NCI-H2171 treated with DMSO at 0.1 percent for 48 hours (cell line): ENCODE results near the gene METRN.
A peak's percentile ranks its signal among the peaks of the same experiment; 100 is the strongest.

Experiments used
- DNase-seq: peaks from one replicate; lab custom pipeline; 2025; lab: John Stamatoyannopoulos, UW

METRN gene

DNA sequence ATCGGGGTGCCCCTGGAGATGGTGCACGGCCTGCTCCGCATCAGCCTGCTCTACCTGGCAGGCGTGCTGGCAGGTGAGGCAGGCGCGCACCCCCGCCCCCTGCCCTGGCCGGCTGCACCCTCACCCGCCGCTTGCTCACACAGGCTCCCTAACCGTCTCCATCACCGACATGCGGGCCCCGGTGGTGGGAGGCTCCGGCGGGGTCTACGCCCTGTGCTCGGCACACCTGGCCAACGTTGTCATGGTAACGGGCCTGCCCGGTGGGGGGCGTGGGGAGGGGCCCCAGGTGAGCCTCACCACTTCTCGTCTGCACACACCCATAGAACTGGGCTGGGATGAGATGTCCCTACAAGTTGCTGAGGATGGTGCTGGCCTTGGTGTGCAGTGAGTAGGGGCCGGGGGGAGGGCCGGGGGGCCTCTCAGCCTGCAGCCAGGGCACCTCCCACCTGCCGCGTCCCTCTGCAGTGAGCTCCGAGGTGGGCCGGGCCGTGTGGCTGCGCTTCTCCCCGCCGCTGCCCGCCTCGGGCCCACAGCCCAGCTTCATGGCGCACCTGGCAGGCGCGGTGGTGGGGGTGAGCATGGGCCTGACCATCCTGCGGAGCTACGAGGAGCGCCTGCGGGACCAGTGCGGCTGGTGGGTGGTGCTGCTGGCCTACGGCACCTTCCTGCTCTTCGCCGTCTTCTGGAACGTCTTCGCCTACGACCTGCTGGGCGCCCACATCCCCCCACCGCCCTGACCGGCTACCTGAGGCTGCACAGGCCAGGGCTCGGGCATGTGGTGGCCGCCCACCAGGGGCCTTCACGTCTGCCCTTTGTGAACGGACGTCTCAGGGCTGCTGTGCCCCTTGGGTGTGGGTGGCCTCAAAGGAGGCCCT, 37.4 kb upstream of the METRN start:
- no peak for DNase-seq

DNA sequence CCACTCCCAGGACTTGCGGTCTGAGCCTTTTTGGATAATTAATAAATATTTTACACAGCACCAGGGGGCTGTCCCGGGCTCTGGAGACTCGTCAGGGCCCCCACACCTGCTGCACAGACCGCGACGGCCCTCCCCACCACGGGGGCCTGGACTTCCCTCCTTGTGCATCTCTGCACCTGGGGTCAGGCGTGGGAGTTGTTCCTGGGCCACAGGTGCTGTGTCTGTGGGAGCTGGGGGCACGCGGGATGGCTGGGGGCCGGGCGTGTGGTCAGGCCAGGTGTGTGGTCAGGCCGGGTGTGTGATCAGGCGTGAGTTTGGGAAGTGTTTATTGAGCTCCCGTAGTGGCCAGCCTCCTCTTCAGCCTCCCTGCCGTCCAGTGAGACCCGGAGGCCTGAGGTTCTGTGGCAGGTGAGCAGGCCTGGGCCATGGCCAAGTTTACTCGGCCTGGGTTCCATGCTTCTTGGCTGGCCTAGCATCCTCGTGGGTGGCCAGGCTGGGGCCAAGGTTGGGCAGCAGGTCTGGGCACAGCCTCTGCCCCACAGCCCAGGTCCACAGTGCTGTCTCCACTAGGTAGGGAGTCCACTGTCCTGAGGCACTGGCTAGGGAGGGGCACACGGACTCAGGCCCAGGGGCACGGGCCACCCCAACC, 36.6 kb upstream of the METRN start:
- DNase-seq, result no peak

GRCh38 chr16:678858-679813, 35.8 kb upstream of the METRN start:
- DNase-seq, result peak; percentile 82

DNA sequence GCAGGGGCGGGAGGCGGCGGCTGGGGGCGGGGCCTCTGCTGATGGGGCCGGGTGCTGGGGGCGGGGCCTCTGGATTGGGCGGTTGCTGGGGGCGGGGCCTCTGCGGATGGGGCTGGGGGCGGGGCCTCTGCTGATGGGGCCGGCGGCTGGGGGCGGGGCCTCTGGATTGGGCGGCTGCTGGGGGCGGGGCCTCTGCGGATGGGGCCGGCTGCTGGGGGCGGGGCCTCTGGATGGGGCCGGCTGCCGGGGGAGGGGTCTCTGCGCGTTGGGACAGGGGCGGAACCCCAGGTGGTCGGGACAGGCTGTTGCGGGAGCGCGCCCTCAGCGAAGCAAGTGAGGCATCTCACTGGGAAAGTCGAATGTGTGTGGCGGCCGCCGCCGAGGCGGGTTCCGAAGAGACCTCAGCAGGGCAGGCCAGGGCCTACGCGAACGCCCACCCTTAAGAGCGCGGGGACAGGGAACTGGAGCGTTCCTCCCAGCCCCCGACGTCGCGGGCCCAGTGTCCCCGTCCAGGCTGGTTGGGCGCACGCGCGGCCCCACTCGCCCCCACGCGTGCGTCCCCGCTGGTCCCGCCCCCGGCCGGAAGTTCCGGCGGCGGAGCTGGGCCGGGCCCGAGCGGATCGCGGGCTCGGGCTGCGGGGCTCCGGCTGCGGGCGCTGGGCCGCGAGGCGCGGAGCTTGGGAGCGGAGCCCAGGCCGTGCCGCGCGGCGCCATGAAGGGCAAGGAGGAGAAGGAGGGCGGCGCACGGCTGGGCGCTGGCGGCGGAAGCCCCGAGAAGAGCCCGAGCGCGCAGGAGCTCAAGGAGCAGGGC, 34.9 kb upstream of the METRN start, which contains the start of gene STUB1:
Gene STUB1 (plus strand): TSS at position 597 of the 811 bp plus-strand sequence. CDS start 116 bp downstream, at position 713.
- peak; percentile 83 for DNase-seq

- no peak for DNase-seq
These were observed 34.3 kb upstream of the METRN start for GRCh38 chr16:680625-680945.

DNA sequence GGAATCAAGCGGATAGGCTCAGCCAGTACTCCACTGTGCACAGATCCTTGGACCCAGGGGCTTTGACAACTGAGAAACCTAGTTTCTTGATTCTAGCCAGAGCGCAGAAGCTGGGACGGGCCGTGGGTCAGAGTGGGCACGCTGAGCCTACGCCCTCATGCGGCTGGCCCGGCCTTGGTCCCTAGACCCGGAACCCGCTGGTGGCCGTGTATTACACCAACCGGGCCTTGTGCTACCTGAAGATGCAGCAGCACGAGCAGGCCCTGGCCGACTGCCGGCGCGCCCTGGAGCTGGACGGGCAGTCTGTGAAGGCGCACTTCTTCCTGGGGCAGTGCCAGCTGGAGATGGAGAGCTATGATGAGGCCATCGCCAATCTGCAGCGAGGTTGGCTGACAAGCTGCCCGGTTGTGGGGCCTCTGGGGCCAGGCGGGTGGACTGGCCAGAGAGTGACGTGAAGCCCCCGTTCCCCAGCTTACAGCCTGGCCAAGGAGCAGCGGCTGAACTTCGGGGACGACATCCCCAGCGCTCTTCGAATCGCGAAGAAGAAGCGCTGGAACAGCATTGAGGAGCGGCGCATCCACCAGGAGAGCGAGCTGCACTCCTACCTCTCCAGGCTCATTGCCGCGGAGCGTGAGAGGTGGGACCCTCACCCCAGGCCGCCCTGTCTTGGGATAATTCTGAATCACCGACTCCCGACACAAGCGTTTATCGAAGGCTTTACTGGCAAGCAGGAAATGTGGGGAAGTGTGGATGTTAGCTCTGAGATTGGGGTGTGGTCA, 33.8 kb upstream of the METRN start:
- DNase-seq, result no peak

GRCh38 chr16:681746-682427, 33.0 kb upstream of the METRN start:
- DNase-seq, result no peak

DNA sequence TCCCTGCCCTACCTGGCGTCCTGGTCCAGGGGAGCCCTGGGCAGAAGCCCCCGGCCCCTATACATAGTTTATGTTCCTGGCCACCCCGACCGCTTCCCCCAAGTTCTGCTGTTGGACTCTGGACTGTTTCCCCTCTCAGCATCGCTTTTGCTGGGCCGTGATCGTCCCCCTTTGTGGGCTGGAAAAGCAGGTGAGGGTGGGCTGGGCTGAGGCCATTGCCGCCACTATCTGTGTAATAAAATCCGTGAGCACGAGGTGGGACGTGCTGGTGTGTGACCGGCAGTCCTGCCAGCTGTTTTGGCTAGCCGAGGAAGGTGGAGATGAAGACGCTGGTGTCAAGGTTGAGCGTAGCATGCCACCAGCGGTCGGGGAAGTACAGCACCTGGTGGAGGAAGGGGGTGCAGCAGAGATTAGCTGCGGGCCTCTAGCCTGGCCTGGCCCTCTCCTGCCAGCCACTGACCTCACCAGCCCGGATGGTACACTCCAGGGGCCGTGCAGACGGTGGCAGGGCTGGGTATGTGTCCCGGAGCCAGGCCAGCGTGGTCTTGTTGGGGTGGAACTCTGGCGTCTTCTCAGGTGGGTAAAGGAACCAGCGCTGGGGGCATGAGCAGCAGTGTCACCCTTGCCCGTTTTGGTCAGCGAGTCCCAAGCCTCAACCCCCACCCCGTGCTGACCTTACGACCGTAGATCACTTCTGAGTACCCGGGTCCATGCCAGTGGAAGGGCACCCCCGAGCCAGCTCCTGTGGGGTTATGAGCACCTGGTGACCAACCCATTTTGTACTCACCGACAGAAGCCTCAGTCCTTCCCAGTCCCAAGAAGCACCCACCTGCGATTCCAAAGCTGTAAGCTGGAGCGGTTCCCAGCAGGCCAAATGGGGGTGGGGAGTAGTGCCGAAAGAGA, 32.2 kb upstream of the METRN start:
- no peak for DNase-seq

- DNase-seq, result no peak
These were observed 31.4 kb upstream of the METRN start for GRCh38 chr16:683396-684070.

- DNase-seq, result peak; percentile 93
These were observed 30.7 kb upstream of the METRN start, which contains the start of gene JMJD8 for GRCh38 chr16:684071-684794. JMJD8 (minus strand) TSS chr16:684334; CDS start chr16:684319, 15 bp downstream.

GRCh38 chr16:684961-685696, 29.8 kb upstream of the METRN start:
- peak; percentile 87 for DNase-seq

GRCh38 chr16:685967-686366, 29.0 kb upstream of the METRN start:
- no peak for DNase-seq

GRCh38 chr16:686459-687260, 28.3 kb upstream of the METRN start:
- no peak for DNase-seq

GRCh38 chr16:687499-687898, 27.4 kb upstream of the METRN start:
- DNase-seq, result no peak

GRCh38 chr16:689175-689897, 25.6 kb upstream of the METRN start:
- DNase-seq, result no peak
